OCI-LY7 (cell line): ENCODE data around the gene MTUS2. TPM values are rescaled to one million over a fixed set of nuclear protein-coding genes. Genes with fewer than 3 reads are reported as not detected.

Experiments used
- BruUV-seq: library from RNA; stranded (reverse); fragments of 400-500 nt; replicated peaks from 2 replicates; lab custom pipeline; 2021; lab: Mats Ljungman, UMichigan
- CTCF ChIA-PET: fragments of 300-600 bp; sonication (Branson Sonifier 250); formaldehyde crosslinking; loops from one replicate; lab custom pipeline; 2022; ENCODE audit warnings: antibody characterized with exemption; ENCODE audit not compliant: unreplicated experiment; lab: Charles Lee
- POLR2A ChIA-PET: fragments of 300-600 bp; sonication (Branson Sonifier 250); formaldehyde crosslinking; loops from one replicate; lab custom pipeline; 2022; ENCODE audit warnings: antibody characterized with exemption; lab: Charles Lee
- DNase-seq: peaks from one replicate; pipeline ENCODE4 v3.0.0-alpha.2; 2015; ENCODE audit warnings: low spot score
- H2AFZ ChIP-seq: fragments of 200-600 bp; sonication (generic), shearing (Covaris generic); 2 replicates; pipeline ENCODE4 v1.6.1; 2014; ENCODE audit warnings: mild to moderate bottlenecking, antibody characterized with exemption, low read length, moderate library complexity
- H3K27ac ChIP-seq: fragments of 200-600 bp; sonication (generic); 2 replicates; pipeline ENCODE4 v1.5.1; 2014; ENCODE audit warnings: mixed run types, low read depth, mild to moderate bottlenecking, moderate library complexity, low read length, inconsistent platforms; ENCODE audit not compliant: poor library complexity, severe bottlenecking
- H3K36me3 ChIP-seq: fragments of 200-600 bp; sonication (generic); 2 replicates; pipeline ENCODE4 v1.6.1; 2014; ENCODE audit warnings: mild to moderate bottlenecking, antibody characterized with exemption, low read length, moderate library complexity, mixed read lengths; ENCODE audit not compliant: insufficient read depth
- H3K4me1 ChIP-seq: fragments of 200-600 bp; sonication (generic); 2 replicates; pipeline ENCODE4 v1.5.1; 2014; ENCODE audit warnings: mild to moderate bottlenecking, low read length; ENCODE audit not compliant: insufficient read depth, poor library complexity, severe bottlenecking
- H3K4me2 ChIP-seq: fragments of 200-600 bp; sonication (generic); 2 replicates; pipeline ENCODE4 v1.6.1; 2014; ENCODE audit warnings: mild to moderate bottlenecking, low read length
- H3K4me3 ChIP-seq: fragments of 200-600 bp; sonication (generic); 2 replicates; pipeline ENCODE4 v1.5.1; 2014; ENCODE audit warnings: mild to moderate bottlenecking, low read depth, low read length; ENCODE audit not compliant: poor library complexity, severe bottlenecking
- H3K79me2 ChIP-seq: fragments of 200-600 bp; sonication (generic); 2 replicates; pipeline ENCODE4 v1.6.1; 2016; ENCODE audit warnings: low read depth, mild to moderate bottlenecking, low read length, moderate library complexity, mixed read lengths; ENCODE audit not compliant: insufficient read depth
- H3K9me2 ChIP-seq: fragments of 200-600 bp; sonication (generic); 2 replicates; pipeline ENCODE4 v1.6.1; 2016; ENCODE audit warnings: mild to moderate bottlenecking, low read length, mixed read lengths; ENCODE audit not compliant: insufficient read depth
- H3K9me3 ChIP-seq: fragments of 200-600 bp; sonication (generic); 2 replicates; pipeline ENCODE4 v1.6.1; 2014; ENCODE audit warnings: mild to moderate bottlenecking, mixed run types, low read length, mixed read lengths
- H4K20me1 ChIP-seq: fragments of 200-600 bp; sonication (generic); 2 replicates; pipeline ENCODE4 v1.6.1; 2014; ENCODE audit warnings: mild to moderate bottlenecking, antibody characterized with exemption, low read length, moderate library complexity, mixed read lengths; ENCODE audit not compliant: insufficient read depth
- CTCF ChIP-seq: fragments of 200-600 bp; sonication (generic); conservative IDR thresholded peaks from 2 replicates; pipeline ENCODE4 v1.5.1; 2014; ENCODE audit warnings: mild to moderate bottlenecking, antibody characterized with exemption, low read length, moderate library complexity, mixed read lengths
- EZH2phosphoT487 ChIP-seq: fragments of 200-600 bp; sonication (generic); IDR thresholded peaks from 2 replicates; pipeline ENCODE4 v1.6.1; 2018; ENCODE audit warnings: low read depth, borderline replicate concordance, mild to moderate bottlenecking, mixed run types, antibody characterized with exemption, low read length, moderate library complexity, mixed read lengths
- intact Hi-C: fragments of 100-400 bp; cut with micrococcal nuclease; formaldehyde crosslinking; loops from one replicate; pipeline ENCODE4 v1.10.0; 2022; ENCODE audit not compliant: unreplicated experiment
- total RNA-seq, 2 experiments: library from RNA; depleted of rRNA in 1 of 2; stranded (reverse); fragments of >200 nt in 1 of 2; shearing (Covaris generic) in 1 of 2; gene quantifications; 2 replicates each; pipeline ENCODE4 v1.2.3, GENCODE V29; 2014 to 2022

MTUS2 gene
- total RNA-seq, 2 experiments from 2014 or later: 0.16 to 9.8 TPM

GRCh38 chr13:29224206-29224605 is 404.1 kb downstream of the MTUS2 start:
- Histone ChIP-seq H3K9me3 (no peaks in the 10 kb centered on the region), H3K79me2 (no peaks in the 10 kb centered on the region), H3K4me1 (no peaks in the 10 kb centered on the region), H3K27ac (no peak overlapping the region), H3K9me2 (no peaks in the 10 kb centered on the region), H3K4me3 (no peak overlapping the region), H3K4me2 (no peak overlapping the region), H4K20me1 (no peaks in the 10 kb centered on the region), H2AFZ (no peak overlapping the region), H3K36me3 (no peaks in the 10 kb centered on the region)
- intact Hi-C loops: no loop called here
- ChIA-PET POLR2A (interaction anchor here (0.6 to 0.8 kb wide), 2 partner anchors 104 to 239 kb away, joined by 3 to 4 read pairs; no protein-coding TSS in a partner anchor), CTCF (no interaction called here)
- DNase-seq: no peak
- BruUV-seq: no TSS peak
- TF ChIP-seq CTCF: no peak
- TF ChIP-seq EZH2phosphoT487: no peak

GRCh38 chr13:29227576-29227975 is 407.4 kb downstream of the MTUS2 start:
- no peaks in the 10 kb centered on the region for H3K9me3 ChIP-seq
- H3K79me2 ChIP-seq: no peaks in the 10 kb centered on the region
- ChIA-PET POLR2A (interaction anchor here (0.5 to 0.6 kb wide), 3 partner anchors 14 to 829 kb away, joined by 3 to 4 read pairs (median 4); no protein-coding TSS in a partner anchor), CTCF (no interaction called here)
- H4K20me1 ChIP-seq: no peaks in the 10 kb centered on the region
- no peak for TF ChIP-seq CTCF
- no peak for TF ChIP-seq EZH2phosphoT487
- no peak overlapping the region for H3K27ac ChIP-seq
- H3K4me1 ChIP-seq: no peaks in the 10 kb centered on the region
- H3K36me3 ChIP-seq: no peaks in the 10 kb centered on the region
- H3K4me3 ChIP-seq: no peak overlapping the region
- BruUV-seq: no TSS peak
- DNase-seq: no peak
- H3K9me2 ChIP-seq: no peaks in the 10 kb centered on the region
- no peak overlapping the region for H3K4me2 ChIP-seq
- H2AFZ ChIP-seq: no peak overlapping the region
- intact Hi-C loops: no loop called here

- no peaks in the 10 kb centered on the region for H3K36me3 ChIP-seq
- no TSS peak for BruUV-seq
- no peak overlapping the region for H3K27ac ChIP-seq
- no peak overlapping the region for H3K4me3 ChIP-seq
- CTCF ChIA-PET: no interaction called here
- intact Hi-C loops: no loop called here
- no peak overlapping the region for H2AFZ ChIP-seq
- no peak overlapping the region for H3K4me2 ChIP-seq
- no peaks in the 10 kb centered on the region for H3K9me3 ChIP-seq
- H4K20me1 ChIP-seq: no peaks in the 10 kb centered on the region
- no peaks in the 10 kb centered on the region for H3K79me2 ChIP-seq
- no peaks in the 10 kb centered on the region for H3K4me1 ChIP-seq
- POLR2A ChIA-PET: no interaction called here
- TF ChIP-seq CTCF: no peak
- no peak for TF ChIP-seq EZH2phosphoT487
- DNase-seq: no peak
- no peaks in the 10 kb centered on the region for H3K9me2 ChIP-seq
Observed at GRCh38 chr13:29230299-29230845, 410.2 kb downstream of the MTUS2 start.
